ENCODE results near the gene C1orf210. TPM values are rescaled to one million over a fixed set of nuclear protein-coding genes. Genes with fewer than 3 reads are reported as not detected.

The C1orf210 gene
- total and polyA plus RNA-seq, 9 of the 15 experiments (the other 6 are each of a cell fraction or from before 2014, with no cell fraction given): 0.21 TPM; not detected in 8

- TF ChIP-seq NRF1 (conservative IDR thresholded peaks at IDR 0.05 in 1 of 2, IDR thresholded peaks at IDR 0.05 in 1 of 2) (peak; percentile 53 to 61), POLR2B (IDR thresholded peaks at IDR 0.05; ENCODE audit: low read depth, partially characterized antibody) (peak; percentile 55), EGR1 (conservative IDR thresholded peaks at IDR 0.05) (peak; percentile 88), E2F6 (IDR thresholded peaks at IDR 0.05; ENCODE audit: borderline replicate concordance in 1 of 2, extremely low read depth in 1 of 2, insufficient read depth in 1 of 2, insufficient read length in 1 of 2, low read depth in 1 of 2, low read length in 1 of 2, poor library complexity in 1 of 2, severe bottlenecking in 1 of 2) (peak in 1 of 2 experiments; percentile 60), DPF2 (IDR thresholded peaks at IDR 0.05) (peak; percentile 92), POU5F1 (IDR thresholded peaks at IDR 0.05; ENCODE audit: borderline replicate concordance, low read depth, low read length, partially characterized antibody) (no peak), CBFA2T3 (IDR thresholded peaks at IDR 0.05) (peak; percentile 53), PHF8 (IDR thresholded peaks at IDR 0.05; ENCODE audit: borderline replicate concordance, low read length) (peak; percentile 44; the same call in 1 of the 2 replicates), TEAD4 (IDR thresholded peaks at IDR 0.05; ENCODE audit: low read length) (peak; percentile 48), TEAD4 (CRISPR knock-in tag; IDR thresholded peaks at IDR 0.05; ENCODE audit: borderline replicate concordance) (no peak), BHLHE40 (IDR thresholded peaks at IDR 0.05; ENCODE audit: low read length) (no peak; the same call in 1 of the 2 replicates), SUPT5H (IDR thresholded peaks at IDR 0.05) (peak; percentile 71), SMAD1 (IDR thresholded peaks at IDR 0.05; ENCODE audit: low read depth, low read length, partially characterized antibody) (peak; percentile 27), ATF3 (IDR thresholded peaks at IDR 0.05) (peak; percentile 89), ATF3 (CRISPR knock-in tag; conservative IDR thresholded peaks at IDR 0.05) (no peak), SP1 (CRISPR knock-in tag; IDR thresholded peaks at IDR 0.05) (peak; percentile 74), YY1 (IDR thresholded peaks at IDR 0.05; ENCODE audit: borderline replicate concordance in 1 of 3, control insufficient read depth in 1 of 3, extremely low read depth in 1 of 3, insufficient read depth in 3 of 3, insufficient read length in 1 of 3, insufficient replicate concordance in 2 of 3, low read depth in 1 of 3, low read length in 2 of 3) (peak in 1 of 3 experiments; percentile 43), HBP1 (CRISPR knock-in tag; IDR thresholded peaks at IDR 0.05) (0 out of 2 replicates have a peak, but pooled peaks have one; percentile 38), TSHZ1 (CRISPR knock-in tag; IDR thresholded peaks at IDR 0.05) (no peak), TCF3 (CRISPR knock-in tag; IDR thresholded peaks at IDR 0.05) (peak; percentile 47; the same call in 1 of the 2 replicates)
These were observed 44.8 kb upstream of the C1orf210 start (continued) for GRCh38 chr1:43329995-43330751.
